ENCODE measurements around the gene OR2T2.
"Not testable (repeated sequence)": the region's sequence is repeated elsewhere in the genome, so short reads cannot be mapped to it uniquely, and the experiment has no call there.

Gene OR2T2

DNA sequence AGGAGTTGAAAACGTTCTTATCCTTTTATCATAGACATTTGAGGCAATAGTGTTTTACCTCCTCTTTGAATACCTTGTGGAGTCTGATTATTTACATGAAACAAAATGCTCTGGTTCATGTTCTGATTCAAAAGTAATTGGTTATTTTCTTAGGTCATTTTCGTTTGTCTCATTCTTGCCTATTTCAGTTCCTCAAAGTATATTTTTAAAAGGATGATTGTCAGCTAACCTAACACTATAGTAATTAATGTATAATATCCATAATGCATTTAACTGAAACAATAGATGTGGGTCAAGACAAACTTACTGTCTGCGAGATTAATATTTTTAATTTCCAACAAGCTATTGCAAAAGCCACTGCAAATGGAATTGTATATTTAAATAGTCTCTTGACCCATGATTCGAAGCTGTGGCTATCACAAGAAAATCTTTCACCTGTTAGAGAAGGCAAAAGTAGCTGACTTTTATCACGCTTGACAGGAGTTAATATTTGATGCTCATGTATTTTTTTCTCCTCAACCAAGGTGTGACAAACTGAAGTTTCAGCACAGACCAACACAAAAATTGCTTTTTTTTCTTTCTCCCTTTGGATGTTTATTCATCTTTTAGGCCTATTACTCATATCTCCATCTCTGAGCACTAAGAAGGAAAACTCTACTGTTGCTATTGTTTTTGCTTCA is 5.2 kb downstream of the OR2T2 start:
- DNase-seq, result not testable (repeated sequence)

DNA sequence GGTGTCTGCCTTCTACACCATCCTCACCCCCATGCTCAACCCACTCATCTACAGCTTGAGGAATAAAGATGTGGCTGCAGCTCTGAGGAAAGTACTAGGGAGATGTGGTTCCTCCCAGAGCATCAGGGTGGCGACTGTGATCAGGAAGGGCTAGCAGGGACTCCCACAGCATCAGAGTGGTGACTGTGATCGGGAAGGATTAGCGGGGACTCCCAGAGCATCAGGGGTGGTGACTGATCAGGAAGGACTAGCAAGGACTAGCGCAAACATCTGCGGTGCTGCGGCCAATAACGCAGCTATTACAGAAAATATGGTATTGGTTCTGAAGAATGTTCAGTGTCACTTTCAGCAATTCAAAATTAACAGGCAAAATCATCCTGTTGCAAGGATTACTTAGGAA is 8.2 kb downstream of the OR2T2 start:
- not testable (repeated sequence) for DNase-seq

DNA sequence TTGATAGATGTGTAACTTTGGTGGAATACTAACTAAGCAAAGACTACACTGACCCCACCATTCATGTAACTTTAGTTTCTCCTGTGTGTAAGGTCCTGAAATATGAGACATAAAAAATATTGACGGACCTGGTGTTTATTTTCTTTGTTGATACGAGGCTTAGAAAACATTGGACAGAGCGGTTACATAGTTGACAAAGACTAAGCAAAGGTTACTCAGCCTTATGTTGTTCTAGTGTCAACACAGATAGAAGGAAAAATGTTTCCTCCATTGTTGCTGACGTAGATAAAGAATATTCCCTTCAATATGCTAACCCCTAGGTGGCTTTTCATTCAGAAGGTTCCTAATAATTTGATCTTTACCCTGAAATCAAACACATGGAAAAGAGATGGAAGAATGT is 9.6 kb downstream of the OR2T2 start:
- DNase-seq, result not testable (repeated sequence)

DNA sequence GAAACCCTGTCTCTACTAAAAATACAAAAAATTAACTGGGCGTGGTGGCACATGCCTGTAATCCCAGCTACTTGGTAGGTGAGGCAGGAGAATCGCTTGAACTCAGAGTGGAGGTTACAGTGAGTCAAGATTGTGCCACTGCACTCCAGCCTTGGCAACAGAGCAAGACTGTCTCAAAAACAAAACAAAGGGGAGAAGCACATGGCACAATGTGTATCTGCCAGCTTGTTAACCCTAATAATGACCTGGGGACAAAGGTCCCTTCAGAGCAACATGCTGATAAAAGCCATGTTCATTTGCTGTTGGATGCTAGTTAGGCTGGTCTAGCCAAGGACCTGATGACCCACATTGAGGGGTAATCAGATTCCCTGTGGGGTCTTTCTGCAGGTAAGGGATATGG is 11.2 kb downstream of the OR2T2 start:
- DNase-seq, result not testable (repeated sequence)

DNA sequence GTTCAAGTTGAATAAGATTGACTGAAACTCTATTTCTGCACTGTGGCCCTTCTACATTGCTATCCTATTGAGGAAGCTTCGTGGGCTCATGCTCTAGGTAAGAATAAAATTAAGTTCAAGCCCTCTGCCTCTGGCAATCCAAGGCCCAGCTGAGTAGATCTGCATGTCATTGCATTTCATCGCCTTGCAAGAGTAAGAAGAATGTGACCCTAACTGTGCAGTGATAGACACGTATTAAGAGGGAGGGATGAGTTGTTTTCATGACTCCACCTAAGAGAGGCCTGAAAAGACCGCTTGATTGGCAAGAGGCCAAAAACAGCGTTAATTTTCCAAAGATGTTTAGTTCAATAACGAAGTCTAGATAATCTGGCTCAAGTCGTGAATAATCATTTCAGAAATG is 13.7 kb downstream of the OR2T2 start:
- not testable (repeated sequence) for DNase-seq

DNA sequence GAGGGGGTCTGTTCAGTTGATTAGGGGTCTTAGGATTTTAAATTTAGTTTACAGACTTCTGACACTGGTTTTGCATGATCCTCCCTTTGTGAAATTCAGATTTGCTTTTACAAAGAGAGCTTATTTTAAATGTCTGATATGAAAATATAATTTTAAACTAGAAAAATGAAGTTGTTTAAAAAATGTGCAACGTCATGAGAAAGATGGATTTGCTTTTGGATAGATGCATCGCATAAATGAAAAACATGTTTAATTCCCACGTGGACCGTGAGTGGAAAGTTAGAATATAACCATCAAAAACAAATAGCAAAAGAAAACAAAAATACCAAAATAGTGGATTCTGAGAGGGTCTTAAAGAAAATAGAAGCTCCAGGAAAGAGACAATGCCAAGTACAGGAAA is 25.7 kb downstream of the OR2T2 start:
- no peak for DNase-seq

DNA sequence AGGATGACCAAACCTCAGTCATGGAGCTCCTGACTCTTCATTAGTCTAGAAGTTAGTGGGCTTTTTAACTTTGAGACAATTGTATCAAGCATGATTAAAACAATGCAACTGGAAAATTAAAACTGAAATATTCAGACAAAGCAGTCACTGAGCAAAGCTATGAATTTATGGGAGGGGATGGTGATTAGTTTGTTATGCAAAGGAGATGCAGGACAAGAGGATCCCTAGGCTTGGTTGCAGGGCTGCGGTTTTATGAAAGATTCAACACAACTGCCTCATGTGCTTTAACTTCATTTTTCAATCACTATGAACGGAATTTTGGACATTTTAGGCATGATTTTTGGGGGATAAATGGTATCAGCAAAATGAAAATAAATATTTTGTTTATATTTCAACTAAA is 26.7 kb downstream of the OR2T2 start:
- not testable (repeated sequence) for DNase-seq

- DNase-seq, result not testable (repeated sequence)
Measured at GRCh38 chr1:248473051-248473450, 27.6 kb downstream of the OR2T2 start, which contains the start of gene OR2T3. Gene OR2T3, plus strand, starts transcription at chr1:248473351. Its CDS starts 0 bp downstream, at chr1:248473351.

- DNase-seq, result not testable (repeated sequence)
Measured at GRCh38 chr1:248475660-248476059, 30.2 kb downstream of the OR2T2 start.

- peak in 2 of 5 experiments; percentile 2 to 76 for DNase-seq
Measured at GRCh38 chr1:248481686-248482579, 36.5 kb downstream of the OR2T2 start.

GRCh38 chr1:248488289-248488688 is 42.9 kb downstream of the OR2T2 start, which contains the start of gene OR2T5:
Gene OR2T5, plus strand, starts transcription at chr1:248488589. Its CDS starts 0 bp downstream, at chr1:248488589.
- not testable (repeated sequence) for DNase-seq

DNA sequence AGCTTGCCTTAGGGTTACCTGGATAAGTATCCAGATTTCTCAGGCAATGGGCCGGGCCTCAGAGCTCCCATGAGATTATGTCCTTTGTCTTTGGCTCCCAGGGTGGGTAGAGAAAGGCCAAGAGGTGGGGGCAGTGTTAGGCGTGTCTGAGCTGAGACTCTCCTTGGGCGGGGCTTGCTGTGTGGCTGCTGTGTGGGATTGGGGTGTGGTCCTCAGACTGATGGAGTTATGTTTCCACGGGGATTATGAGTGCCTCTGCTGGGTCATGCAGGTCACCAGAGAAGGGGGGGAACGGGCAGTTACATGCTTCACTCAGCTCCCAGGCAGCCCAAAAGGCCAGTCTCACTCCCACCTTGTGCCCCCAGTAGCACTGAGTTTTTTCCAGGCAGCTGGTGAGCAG is 51.2 kb downstream of the OR2T2 start:
- DNase-seq, result not testable (repeated sequence)

DNA sequence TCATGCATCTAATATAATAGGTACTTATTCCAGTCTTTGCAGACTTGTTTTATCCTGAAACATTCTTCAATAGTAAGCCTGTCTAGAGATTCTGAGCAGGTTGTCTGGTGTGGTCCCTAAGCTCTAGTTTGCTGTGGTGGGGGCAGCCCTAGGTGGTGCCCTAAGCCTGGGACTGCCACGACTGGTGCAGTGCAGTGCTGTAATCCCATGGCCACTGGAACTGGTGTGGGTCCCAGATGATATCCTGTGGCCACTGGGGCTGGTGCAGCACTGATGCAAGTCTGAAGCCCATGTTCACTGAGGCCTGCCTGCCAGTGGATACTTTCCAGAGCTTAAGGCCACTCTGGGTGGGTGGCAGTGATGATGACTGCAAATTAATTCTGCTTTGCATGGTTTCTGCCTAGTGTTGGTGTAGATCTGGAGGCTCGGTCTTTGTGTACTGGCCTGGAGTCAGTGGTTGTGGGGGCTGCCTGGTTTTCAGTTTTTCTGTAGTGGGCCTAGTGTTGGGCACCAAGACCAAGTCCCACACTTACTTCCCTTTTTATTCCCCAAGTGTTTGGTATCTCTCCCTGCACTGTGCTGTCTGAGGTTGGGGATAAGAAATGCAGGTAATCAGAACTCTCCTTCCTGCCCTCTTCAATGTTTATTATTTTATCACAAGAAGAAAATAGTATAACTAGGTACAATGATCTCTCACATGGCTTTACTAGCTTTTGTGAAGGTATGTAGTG is 55.0 kb downstream of the OR2T2 start:
- not testable (repeated sequence) for DNase-seq

Data from T-helper 2 cell (primary cell).